NCI-H1092 treated with DMSO at 0.1 percent for 48 hours (cell line): ENCODE measurements around the gene RNF43.

ENCODE experiments used
- DNase-seq: peaks from one replicate; lab custom pipeline; 2025; lab: John Stamatoyannopoulos, UW

The RNF43 gene

DNA sequence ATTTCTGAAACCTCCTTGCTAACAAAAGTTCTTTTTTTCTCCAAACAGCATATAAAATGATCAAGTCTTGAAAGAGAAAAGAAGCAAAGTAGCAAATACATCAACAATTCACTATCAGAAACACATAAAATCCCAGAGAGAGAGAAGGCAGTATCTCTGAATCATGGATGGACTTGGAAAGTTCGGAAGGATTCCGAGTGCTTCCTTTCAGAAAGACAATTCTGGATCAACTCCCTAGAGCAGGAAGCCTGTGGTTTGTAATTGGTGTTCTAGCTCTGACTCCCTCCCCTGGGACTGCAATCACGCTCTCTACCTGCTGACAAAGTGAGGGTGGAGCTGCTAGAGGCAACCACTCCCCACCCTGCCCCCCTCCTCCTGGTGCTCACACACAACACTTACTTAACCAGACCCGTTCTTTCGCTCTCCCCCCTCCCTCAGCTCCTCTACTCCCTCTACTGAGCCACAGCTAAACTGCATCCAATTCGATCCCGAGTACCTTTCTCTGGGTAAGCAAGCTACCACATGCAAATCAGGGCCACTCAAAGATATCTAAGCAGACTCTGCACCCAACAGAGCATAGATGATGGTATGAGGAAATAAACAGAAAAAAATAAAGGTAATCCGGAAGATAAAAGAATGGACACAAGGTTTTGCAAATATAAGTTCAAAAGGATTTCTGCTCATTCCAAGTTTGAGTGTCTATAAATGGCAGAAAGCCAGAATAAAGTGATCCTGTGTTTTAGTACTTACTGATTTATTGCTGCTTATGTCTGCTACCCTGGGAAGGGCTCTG, at the start of gene RNF43:
Gene RNF43 (minus strand): TSS at position 235 of the 793 bp plus-strand sequence. CDS start 1,957 bp downstream, outside the sequence.
- peak; percentile 83 for DNase-seq

DNA sequence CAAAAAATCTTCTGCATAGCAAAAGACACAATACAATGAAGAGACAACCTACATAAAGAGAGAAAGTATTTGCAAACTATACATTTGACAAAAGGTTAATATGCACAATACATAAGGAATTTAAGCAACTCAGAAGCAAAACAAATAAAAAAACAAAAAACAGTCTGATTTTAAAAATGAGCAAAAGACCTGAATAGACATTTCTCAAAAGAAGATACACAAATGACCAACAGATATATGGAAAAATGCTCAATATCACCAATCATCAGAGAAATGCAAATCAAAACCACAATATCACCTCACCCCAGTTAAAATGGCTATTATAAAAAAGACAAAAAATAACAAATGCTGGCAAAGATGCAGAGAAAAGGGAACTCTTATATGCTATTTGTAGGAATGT, 38.2 kb upstream of the RNF43 start:
- DNase-seq, result no peak

DNA sequence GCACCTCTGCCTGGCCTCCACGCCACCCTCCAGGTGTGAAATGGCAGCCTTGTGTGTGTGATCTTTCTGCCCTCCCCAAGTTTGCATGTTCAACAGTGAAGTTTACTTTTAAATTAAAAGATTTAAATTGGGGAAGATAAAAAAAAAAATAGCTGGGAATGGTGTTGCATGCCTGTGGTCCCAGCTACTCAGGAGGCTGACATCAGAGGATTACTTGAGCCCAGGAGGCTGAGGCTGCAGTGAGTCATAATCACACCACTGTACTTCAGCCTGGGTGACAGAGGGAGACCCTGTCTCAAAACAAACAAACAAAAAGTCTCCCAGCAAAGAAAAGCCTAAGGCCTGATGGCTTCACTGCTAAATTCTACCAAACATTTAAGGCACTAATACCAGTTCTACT, 35.4 kb upstream of the RNF43 start:
- no peak for DNase-seq

DNA sequence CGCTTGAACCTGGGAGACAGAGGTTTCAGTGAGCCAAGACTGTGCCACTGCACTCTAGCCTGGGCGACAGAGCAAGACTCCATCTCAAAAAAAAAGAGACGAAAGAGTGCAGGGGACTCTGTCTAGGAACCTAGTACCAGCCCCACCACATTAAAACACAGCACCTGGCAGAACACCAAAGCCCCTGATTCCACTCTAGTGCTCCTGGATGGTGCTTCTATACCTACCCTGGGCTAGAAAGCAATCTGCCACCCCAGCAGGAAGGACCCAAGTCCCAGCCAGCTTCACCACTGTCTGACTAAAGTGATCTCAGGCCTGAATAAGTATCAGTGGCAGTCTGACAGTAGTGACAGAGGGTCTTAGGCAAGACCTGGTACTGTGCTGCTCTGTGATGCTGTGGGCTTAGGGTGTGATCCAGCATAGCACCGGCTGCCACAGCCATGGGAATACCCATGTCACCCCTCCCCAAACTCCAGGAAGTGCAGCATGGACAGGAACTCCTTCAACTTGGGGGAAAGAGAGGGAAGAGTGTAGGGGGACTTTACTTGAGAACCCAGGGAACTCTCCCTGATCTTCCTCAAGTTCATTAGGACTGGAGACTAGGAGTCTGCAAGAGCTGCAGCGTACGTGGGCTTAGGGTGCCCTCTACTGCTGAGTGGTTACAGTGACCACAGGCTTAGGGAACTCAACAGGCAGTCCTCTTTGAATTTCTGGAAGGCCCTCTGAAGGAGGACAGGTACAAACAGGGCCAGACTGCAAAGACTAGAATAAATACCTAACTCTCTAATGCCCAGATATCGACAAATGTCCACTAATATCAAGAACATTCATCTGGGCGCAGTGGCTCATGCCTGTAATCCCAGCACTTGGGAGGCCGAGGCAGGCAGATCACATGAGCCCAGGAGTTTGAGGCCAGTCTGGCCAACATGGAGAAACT, 30.0 kb upstream of the RNF43 start:
- DNase-seq, result peak; percentile 58

DNA sequence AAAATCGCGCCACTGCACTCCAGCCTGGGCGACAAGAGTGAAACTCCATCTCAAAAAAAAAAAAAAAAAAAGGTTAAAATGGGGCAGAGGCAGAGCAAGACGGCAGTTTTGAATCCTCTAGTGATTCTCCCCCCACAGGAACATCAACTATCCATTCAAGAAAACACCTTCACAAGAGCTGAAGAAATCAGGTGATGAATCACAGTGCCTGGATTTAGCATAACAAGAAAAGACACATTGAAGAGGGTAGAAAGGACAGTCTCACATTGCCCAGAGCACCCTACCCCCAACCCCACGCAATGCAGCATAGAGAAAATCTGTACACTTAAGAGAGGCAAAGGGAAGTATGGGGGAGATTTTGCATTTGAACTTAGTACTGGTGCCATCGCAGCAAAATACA, 28.8 kb upstream of the RNF43 start:
- no peak for DNase-seq

DNA sequence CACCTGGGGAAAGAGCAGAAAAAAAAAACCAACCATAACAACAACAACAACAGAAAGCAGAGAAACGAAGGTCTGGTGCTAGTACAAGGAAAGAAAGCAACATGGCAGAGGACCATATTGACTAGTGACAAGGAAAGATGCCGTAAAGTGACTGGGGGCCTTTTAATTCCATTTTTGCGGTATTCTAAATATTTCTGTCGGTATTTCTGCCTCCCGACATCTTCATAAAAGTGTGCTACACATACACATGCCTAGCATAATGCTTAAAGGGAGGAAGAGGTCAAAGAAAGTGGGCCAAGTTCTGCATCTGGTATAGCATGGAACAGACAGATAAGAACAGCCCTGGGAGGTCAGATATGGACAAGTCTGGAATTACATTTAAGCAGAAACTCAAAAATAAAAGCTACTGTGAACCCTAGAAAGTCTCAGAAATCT, 19.5 kb upstream of the RNF43 start:
- DNase-seq, result no peak

DNA sequence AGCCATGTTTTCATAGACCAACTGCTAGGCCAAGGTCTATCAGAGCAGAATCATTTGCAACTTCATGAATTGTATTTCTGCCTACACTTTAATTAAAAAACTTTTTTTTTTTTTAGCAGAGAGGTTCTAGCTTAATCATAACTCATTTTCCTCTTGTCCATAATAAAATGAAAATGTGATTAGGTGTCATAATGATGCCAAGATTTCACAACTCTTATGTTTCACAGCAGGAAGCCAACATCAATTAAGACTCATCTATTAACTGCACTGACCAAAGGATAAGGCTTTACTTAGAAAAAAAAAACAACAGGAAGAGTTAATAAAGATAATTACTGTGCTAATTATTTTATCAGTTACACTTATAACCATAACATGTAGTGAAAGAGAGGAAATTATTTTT, 18.9 kb upstream of the RNF43 start:
- no peak for DNase-seq

DNA sequence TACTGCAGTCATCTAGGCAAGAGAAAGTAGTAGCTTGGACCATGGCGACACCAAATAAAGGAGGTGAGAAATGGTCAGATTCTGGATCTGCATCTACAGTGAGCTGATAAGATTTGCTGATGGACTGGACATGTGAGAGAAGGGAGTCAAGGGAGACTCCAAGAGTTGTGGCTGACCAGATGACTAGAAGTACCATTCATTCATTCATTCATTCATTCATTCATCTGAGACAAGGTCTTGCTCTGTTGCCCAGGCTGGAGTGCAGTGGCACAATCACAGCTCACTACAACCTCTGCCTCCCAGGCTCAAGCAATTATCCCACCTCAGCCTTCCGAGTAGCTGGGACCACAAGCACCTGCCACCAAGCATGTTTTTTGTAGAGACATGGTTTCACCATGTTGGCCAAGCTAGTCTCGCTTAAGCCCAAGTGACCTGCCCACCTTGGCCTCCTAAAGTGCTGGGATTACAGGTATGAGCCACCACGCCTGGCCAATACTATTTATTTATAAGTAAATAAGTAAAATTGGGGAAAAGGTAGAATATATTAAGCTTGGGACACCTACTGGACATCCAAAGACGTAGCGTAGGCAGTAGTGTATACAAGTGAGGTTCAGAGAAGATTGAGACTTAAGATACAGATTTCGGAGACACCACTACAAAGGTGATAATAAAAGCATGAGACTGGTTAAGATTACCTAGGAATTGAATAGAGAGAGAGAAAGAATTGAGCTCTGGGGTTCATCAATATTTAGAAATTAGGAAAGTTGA, 15.7 kb upstream of the RNF43 start:
- no peak for DNase-seq

DNA sequence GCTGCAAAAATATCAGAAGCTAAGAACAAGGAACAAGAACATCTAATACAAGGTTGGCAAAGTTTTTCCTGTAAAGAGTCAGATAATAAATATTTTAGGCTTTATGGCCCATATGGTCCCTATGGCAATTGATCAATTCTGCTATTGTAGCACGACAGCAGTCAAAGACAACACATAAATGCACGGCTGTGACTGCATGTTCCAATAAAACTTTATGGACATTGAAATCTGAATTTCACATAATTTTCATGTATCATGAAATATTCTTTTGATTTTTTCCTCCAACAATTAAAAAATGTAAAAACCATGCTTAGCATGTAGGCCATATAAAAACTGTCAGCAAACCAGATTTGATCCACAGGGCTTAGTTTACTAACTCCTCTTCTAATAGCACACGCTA, 10.5 kb upstream of the RNF43 start:
- DNase-seq, result no peak

DNA sequence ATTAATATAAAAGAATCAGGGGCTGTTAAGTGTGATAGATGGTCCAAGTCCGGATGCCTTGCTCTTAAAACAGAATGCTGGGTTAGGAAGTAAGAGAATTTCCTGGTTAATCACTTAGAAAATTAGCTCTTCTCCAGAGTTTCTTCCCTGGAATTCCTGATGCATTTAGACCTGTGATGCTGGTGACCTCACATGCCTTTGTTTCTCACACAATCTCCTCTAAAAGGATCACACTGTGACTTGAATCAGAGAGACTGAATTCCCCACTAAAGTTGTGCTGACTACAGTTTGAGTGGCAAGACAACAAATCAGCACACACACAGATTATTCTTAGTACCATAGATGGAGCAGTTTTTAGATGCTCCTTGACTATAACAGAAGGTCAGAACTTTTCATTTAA, 4.4 kb upstream of the RNF43 start:
- DNase-seq, result no peak

DNA sequence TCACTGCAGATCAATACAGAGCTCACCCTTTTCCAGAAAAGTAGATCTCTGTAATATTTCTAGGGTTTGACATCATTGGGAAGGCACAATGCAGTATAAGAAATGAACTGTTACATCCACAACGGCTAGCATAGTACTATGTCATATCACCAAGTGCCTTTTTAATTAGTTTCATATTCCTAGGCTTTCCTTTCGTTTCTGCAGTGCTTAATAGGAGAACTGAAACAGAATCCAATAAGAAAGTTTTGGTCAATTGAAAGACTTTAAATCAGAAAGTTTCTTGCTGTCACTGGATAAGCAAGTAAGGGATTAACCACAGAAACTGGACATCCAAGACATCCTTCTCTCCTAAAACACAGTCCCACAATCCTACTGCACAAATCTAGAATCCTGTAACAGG, 3.5 kb upstream of the RNF43 start:
- no peak for DNase-seq

DNA sequence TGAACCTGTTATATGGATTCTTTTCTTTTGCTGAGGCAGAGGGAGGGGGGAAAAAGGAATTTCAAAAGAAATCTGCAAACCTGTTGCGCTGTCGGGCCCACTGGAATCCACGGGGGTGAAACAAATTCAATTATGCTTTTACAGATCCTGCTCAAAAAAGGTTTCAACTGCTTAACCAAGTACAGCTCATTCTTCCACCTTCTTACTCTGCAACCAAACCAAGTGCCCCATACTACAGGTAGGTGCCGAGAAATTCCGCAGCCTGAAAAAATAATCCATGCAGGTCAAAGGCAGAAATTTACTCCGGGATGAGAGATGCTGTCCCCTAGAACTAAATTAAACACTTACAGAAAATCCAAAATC, 416 bp downstream of the RNF43 start:
- DNase-seq, result no peak

DNA sequence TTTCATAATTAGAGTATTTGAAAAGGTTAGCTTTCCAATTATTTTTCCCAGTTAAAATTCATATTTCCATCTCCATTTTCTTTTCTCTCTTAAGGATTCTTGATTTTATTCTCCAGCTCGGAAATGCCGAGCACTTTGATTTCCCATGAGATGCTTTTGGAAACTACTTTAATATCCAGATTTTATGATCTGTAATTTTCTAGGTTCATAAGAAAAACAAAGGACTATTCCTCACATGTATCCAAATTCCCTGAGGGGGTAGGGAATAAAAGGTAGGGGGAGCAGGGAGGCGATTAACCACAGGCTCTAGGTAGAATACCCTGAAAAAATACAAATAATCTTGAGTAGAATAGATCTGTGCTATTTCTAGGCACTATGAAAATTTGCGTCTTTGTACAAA, 938 bp downstream of the RNF43 start:
- no peak for DNase-seq

DNA sequence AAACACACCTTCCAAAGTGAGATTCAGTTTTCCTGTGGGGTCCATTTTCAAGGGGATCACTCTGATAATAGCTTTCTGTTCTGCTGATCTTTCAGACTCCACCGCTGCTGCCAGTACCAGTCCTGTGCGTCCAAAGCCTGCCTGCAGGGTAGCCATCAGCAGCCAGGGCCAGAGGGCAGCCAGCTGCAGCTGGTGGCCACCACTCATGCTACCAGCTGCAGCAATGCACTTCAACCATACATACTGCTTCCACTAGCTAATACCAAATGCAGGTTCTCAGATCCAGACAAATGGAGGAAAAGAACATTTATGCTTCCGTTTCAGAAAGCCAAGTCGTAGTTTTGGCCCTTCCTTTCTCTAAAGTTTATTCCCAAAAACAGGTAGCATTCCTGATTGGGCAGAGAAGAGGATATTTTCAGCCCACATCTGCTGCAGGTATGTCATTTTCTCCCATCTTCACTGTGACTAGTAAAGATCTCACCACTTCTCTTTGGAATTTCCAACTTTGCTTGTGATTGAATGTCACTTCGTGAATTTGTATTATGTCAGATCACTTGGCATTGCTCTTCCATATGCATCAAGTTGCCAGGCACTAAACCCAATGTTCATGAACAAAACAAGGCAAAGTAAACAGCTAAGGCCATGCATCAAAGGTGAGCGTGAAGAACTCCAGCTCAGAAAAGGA, 1.8 kb downstream of the RNF43 start:
- DNase-seq, result no peak

DNA sequence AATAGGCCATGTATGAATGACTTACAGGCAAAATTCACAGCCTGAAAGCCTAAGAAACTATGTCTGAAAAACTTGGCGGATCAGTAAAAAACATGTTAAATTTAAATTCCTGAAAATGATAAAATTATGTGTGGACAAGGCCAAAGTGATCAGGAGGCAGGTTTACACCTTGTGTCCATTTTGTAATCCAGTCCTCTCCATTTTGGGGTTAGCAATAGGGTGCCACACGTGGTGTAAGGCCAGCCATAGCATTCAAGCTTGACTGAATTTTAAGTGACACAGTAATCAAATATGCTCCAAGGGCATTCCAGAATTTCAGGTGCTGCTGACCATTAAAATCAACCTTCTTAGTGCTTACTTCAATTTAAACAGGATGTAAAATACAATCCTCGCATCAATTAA, 2.7 kb downstream of the RNF43 start:
- no peak for DNase-seq

DNA sequence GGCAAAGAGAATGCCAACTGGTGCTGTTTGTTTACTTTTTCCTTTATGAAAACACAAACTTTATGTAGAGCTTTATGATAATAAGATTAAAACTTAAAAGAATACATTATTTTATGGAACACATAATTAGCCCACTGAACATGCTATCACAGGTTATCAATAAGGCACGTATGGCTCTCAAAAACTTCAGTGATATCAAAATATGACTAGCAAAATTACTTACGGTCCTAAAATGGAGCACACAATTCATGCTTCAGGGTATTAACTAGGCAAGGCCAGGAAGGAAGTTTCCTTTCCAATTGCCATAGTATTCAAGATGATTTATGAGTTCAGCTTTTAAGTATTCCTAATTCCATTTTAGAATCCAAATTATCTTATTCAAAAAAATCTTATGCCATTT, 3.6 kb downstream of the RNF43 start:
- DNase-seq, result no peak

DNA sequence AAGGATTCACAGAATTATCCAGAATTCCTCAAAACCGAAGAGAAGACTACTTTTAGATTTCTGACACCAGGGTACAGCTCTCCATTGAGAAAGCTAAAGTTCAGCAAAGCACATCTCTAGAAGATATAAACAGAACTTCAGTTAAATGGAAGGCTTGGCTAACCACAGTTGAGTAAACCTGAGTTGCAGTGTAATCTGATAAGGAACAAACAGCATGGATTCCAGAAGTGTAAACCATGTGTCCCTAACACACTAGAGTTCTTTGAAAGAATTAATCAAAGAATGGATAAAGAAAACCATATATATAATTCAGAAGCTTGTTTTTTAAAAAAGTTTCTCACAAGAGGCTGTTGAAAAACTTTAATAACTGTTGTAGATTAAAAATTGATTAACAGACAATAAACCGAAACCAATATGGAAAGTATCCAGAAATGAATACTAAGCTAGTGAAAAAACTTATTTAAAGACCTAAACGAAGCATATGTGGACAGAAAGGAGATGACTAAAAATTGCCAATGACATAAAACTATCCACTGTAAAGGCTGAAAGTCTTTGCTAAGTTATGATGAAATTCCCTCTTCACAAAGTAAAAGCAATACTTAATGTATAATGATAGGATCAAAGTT, 4.3 kb downstream of the RNF43 start:
- DNase-seq, result no peak

DNA sequence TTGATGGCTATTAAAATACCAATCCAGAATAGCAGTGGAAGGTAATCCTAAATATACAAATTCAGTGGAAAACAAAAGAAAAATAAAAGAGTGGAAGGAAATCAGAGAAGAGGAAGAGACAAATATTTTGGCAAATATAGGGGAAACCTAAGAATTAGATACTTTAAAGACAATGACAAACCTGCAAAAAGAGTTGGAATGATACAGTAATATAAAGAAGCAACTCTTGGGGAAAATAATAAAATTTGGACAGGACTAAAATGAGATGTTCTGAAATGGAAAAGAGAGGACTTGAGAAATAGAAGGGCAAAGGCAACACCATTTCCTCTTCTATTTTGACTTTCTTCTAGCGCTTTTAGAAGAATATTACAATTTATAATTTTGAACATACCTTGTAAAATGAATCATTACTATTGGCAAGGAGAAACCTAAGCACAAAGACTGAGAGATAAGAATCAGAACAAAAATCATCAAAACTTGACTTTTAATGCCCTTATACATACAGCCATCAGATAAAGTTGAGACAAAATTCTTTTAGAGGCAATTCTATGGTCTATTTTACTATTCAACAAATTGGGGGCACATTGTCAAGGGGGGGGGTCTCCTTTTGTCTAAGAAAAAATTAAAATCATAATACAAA, 5.2 kb downstream of the RNF43 start:
- DNase-seq, result no peak

DNA sequence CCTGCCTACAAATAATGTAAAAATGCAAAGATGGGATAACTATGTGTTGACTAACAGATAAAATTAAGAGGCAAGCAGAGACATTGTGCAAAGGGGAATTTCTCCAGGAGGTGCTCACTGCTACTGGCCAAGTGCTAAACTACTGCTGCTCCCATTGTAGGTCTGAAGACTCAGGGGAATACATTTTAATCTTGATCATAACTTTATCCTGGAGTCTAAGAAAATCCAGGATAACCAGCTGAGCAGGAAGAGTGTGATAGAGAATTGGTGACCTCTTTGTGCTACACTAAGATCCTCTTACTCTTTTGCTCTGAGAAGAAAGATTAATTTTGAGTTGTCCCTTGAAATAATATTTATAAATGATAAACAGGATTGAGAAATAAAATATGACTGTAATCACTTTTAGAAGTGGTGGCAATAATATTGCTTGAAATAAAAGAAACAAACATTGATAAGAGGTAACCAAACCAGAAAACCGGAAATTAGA, 5.9 kb downstream of the RNF43 start:
- DNase-seq, result no peak

DNA sequence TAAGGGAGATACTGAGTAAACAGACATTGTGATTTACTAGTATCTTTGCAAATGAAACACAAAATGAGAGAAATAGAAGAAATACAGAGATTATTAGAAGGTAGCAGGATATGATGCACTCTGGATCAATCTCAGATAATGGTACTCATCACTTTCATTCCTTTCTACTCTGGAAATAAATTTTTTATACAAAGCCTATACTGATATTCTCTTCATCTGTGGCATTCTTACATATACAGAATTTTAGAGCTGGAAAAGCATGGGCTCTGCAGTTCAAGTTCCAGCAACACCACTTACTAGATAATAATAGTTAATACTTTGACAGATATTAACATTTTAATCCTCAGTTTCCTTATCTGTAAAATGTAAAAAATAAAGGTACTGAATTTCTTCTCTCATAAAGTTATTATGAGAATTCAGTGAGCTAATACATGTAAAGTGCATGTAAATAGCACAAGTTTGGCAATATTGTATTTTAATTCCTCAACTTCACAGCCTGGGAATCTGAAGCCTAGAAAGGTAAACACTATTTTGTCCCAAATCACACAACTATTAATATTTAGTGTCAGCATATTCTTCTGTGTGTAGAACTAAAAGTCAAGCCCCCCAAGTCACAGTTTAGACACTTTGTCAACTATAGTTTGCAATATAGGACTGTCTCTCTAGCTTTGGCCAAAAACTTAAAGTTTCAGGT, 6.5 kb downstream of the RNF43 start:
- no peak for DNase-seq
